HepG2 (cell line): ENCODE results near the gene MORF4L2. TPM values are rescaled to one million over a fixed set of nuclear protein-coding genes. Genes with fewer than 3 reads are reported as not detected.

Experiments used
- ARID5B ChIP-seq: IDR thresholded peaks from 2 replicates; pipeline ENCODE4 v1.4.0; 2020; ENCODE audit warnings: mild to moderate bottlenecking, missing genetic modification reagents
- DRAP1 ChIP-seq: IDR thresholded peaks from 2 replicates; pipeline ENCODE4 v1.6.1; 2016; ENCODE audit warnings: missing genetic modification reagents, missing compliant biosample characterization
- FIP1L1 ChIP-seq: fragments of 200-400 bp; formaldehyde crosslinking; IDR thresholded peaks from 2 replicates; pipeline ENCODE4 v1.6.1; 2018; ENCODE audit warnings: low read depth, mild to moderate bottlenecking, low read length, moderate library complexity, borderline replicate concordance; ENCODE audit not compliant: insufficient read depth
- IRF1 ChIP-seq: sonication (generic); formaldehyde crosslinking; IDR thresholded peaks from 2 replicates; pipeline ENCODE4 v1.4.0; 2020; ENCODE audit warnings: low read depth, mild to moderate bottlenecking, missing genetic modification reagents
- MEIS1 ChIP-seq: sonication (generic); formaldehyde crosslinking; IDR thresholded peaks from 2 replicates; pipeline ENCODE4 v1.9.0; 2021; ENCODE audit warnings: mild to moderate bottlenecking, missing genetic modification reagents, moderate library complexity, borderline replicate concordance
- MTF1 ChIP-seq: sonication (generic); formaldehyde crosslinking; IDR thresholded peaks from 2 replicates; pipeline ENCODE4 v1.5.0; 2020; ENCODE audit warnings: missing genetic modification reagents
- POGZ ChIP-seq: sonication (generic); formaldehyde crosslinking; IDR thresholded peaks from 2 replicates; pipeline ENCODE4 v1.4.0; 2020; ENCODE audit warnings: mild to moderate bottlenecking, missing genetic modification reagents
- RARA ChIP-seq: IDR thresholded peaks from 2 replicates; pipeline ENCODE4 v1.6.1; 2016; ENCODE audit warnings: missing genetic modification reagents, missing compliant biosample characterization
- TBL1XR1 ChIP-seq: fragments of 150-350 bp; IDR thresholded peaks from 2 replicates; pipeline ENCODE4 v1.6.1; 2014; ENCODE audit warnings: borderline replicate concordance, low read length; ENCODE audit not compliant: partially characterized antibody
- ZNF318 ChIP-seq: sonication (generic); formaldehyde crosslinking; IDR thresholded peaks from 2 replicates; pipeline ENCODE4 v1.4.0; 2020; ENCODE audit warnings: mild to moderate bottlenecking, missing genetic modification reagents
- ZNF468 ChIP-seq: sonication (generic); formaldehyde crosslinking; IDR thresholded peaks from 2 replicates; pipeline ENCODE4 v1.8.0; 2022; ENCODE audit warnings: mild to moderate bottlenecking, moderate library complexity, missing genetic modification reagents
- ZNF740 ChIP-seq: sonication (generic); formaldehyde crosslinking; IDR thresholded peaks from 2 replicates; pipeline ENCODE4 v1.4.0; 2020; ENCODE audit warnings: missing genetic modification reagents
- polyA plus RNA-seq, 8 experiments: library from polyadenylated mRNA; depleted of rRNA in 3 of 8; stranded (reverse) in 7 of 8; unstranded in 1 of 8; fragments of >200 nt; fragmentation: Illumina TruSeq in 4 of 8; extraction: Trizol in 4 of 8; gene quantifications; 2 replicates each; pipeline versions ENCODE4 v1.2.1 to v1.2.3, GENCODE V29; 2011 to 2016; ENCODE audit warnings: low read depth in 4 of 8, missing spikeins in 1 of 8, mixed read lengths in 1 of 8; ENCODE audit not compliant: insufficient read depth in 1 of 8
- total RNA-seq, 5 experiments: library from RNA; depleted of rRNA; stranded (reverse); fragments of >200 nt; fragmentation: Illumina TruSeq; extraction: Trizol; gene quantifications; 2 replicates each; pipeline ENCODE4 v1.2.3, GENCODE V29; 2016; ENCODE audit warnings: low read depth in 1 of 5

The MORF4L2 gene
- total and polyA plus RNA-seq, 2 of the 13 experiments (the other 11 are each of a cell fraction or from before 2014, with no cell fraction given): 358 to 469 TPM

GRCh38 chrX:103629318-103630170 lies 57.0 kb downstream of the MORF4L2 start (continued):
- TF ChIP-seq FIP1L1 (no peak), TBL1XR1 (no peak), MEIS1 (CRISPR knock-in tag) (no peak), ARID5B (CRISPR knock-in tag) (no peak), POGZ (no peak), RARA (0 out of 2 replicates have a peak, but pooled peaks have one; percentile 17), ZNF318 (CRISPR knock-in tag) (no peak), IRF1 (CRISPR knock-in tag) (no peak), DRAP1 (no peak), ZNF740 (CRISPR knock-in tag) (peak; percentile 39; the same call in 1 of the 2 replicates), MTF1 (CRISPR knock-in tag) (no peak), ZNF468 (CRISPR knock-in tag) (no peak)
